ENCODE data around the gene ABTB2.

DNA sequence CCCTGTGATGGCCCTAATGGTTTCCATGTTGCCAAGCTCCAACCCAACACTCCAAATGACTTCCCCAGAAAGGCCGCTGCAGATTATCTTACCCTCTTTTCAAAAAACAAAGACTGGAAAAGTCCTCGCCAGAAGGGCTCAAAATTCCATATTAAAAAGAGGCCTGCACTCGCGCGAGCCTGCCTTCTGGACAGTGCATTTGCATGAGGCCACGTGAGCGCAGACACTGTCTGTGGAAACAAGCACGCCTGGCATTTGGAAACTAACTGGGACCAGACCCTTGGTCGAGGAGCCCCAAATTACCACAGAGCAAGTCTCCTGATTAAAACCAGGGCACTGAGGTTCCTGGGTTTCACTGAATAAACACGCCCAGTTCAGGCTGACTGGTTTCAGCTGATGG is 42.9 kb downstream of the ABTB2 start:
- no peak for TF ChIP-seq SP1 (IDR thresholded peaks at IDR 0.05)
- no peak for TF ChIP-seq ARNT (IDR thresholded peaks at IDR 0.05)
- TF ChIP-seq LEF1 (IDR thresholded peaks at IDR 0.05; ENCODE audit: borderline replicate concordance), result no peak
- TF ChIP-seq NFRKB (IDR thresholded peaks at IDR 0.05), result no peak
- TF ChIP-seq CTBP1 (IDR thresholded peaks at IDR 0.05; ENCODE audit: borderline replicate concordance), result no peak

Data from HEK293T (cell line).